ENCODE data around the gene PRR23C.
"Not testable (repeated sequence)": the region's sequence is repeated elsewhere in the genome, so short reads cannot be mapped to it uniquely, and the experiment has no call there.

PRR23C gene

GRCh38 chr3:139044366-139045210 is at the start of gene PRR23C:
TSS of gene PRR23C (minus strand) at chr3:139044892. CDS start at chr3:139044620, 272 bp downstream.
- no peak for DNase-seq

GRCh38 chr3:139093840-139094239 is 49.1 kb upstream of the PRR23C start:
- DNase-seq, result no peak

- no peak for DNase-seq
These were observed 44.0 kb upstream of the PRR23C start for GRCh38 chr3:139088462-139089324.

GRCh38 chr3:139087621-139088020 is 42.9 kb upstream of the PRR23C start:
- DNase-seq, result no peak

GRCh38 chr3:139084176-139084575 is 39.5 kb upstream of the PRR23C start:
- DNase-seq, result no peak

- no peak for DNase-seq
These were observed 29.9 kb upstream of the PRR23C start for GRCh38 chr3:139074565-139075115.

- no peak for DNase-seq
These were observed 18.2 kb upstream of the PRR23C start for GRCh38 chr3:139062918-139063317.

GRCh38 chr3:139052802-139053600 is 8.3 kb upstream of the PRR23C start:
- no peak for DNase-seq

- no peak for DNase-seq
These were observed 932 bp downstream of the PRR23C start for GRCh38 chr3:139043554-139044365.

- DNase-seq, result no peak
These were observed 7.2 kb downstream of the PRR23C start for GRCh38 chr3:139037478-139037877.

GRCh38 chr3:139032326-139033002 is 12.2 kb downstream of the PRR23C start:
- DNase-seq, result no peak

- not testable (repeated sequence) for DNase-seq
These were observed 14.1 kb downstream of the PRR23C start for GRCh38 chr3:139030576-139030975.

GRCh38 chr3:139024968-139025367 is 19.7 kb downstream of the PRR23C start:
- DNase-seq, result no peak

GRCh38 chr3:139020868-139021234 is 23.8 kb downstream of the PRR23C start, which contains the start of gene PRR23B:
TSS of gene PRR23B (minus strand) at chr3:139020926. CDS start at chr3:139020661, 265 bp downstream.
- DNase-seq, result no peak

GRCh38 chr3:139020036-139020867 is 24.4 kb downstream of the PRR23C start:
- DNase-seq, result no peak

GRCh38 chr3:139016430-139017048 is 28.2 kb downstream of the PRR23C start:
- DNase-seq, result no peak

GRCh38 chr3:139006051-139006716 is 38.5 kb downstream of the PRR23C start, which contains the start of gene PRR23A:
TSS of gene PRR23A (minus strand) at chr3:139006268. CDS start at chr3:139006268, 0 bp downstream.
- no peak for DNase-seq

- no peak for DNase-seq
These were observed 39.2 kb downstream of the PRR23C start for GRCh38 chr3:139005356-139005993.
